Tongue (tissue), 2 donors: ENCODE results near the gene TMX4. TPM values are rescaled to one million over a fixed set of nuclear protein-coding genes. Genes with fewer than 3 reads are reported as not detected.
"Not testable (repeated sequence)": the region's sequence is repeated elsewhere in the genome, so short reads cannot be mapped to it uniquely, and the experiment has no call there.

Experiments used
- DNase-seq: peaks from one replicate; pipeline ENCODE4 v3.0.0-alpha.2; 2015
- total RNA-seq: library from RNA; depleted of rRNA; stranded (reverse); fragments of >200 nt; gene quantifications from one replicate; pipeline ENCODE4 v1.2.3, GENCODE V29; 2014

Gene TMX4
- total RNA-seq, 1 donor from 2014 or later = 46.7 TPM

DNA sequence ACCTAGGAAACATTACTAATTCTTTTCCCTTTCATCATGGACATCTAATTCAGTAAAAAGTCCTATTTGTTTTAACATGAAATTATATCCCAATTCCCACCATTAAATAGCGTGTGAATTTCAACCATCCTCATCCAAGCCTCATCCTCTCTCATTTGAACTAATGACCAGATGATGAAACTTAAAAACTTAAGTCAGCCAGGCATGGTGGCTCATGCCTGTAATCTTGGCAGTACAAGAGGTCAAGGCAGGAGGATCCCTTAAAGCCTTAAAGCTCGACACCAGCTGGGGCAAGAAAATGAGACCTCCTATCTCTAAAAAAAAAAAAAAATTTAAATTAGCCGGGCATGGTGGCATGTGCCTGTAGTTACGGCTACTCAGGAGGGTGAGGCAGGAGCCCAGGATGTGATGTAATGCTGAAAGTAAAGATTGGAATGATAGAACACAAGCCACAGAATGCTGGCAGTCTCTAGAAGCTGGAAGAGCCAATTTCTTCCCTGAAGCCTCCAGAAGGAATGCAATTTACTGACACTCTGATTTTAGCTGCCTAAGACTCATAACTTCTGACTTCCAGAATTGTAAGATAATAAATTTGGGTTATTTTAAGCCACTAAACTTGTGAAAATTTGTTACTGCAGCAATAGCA is 52.2 kb downstream of the TMX4 start:
- no peak for DNase-seq

DNA sequence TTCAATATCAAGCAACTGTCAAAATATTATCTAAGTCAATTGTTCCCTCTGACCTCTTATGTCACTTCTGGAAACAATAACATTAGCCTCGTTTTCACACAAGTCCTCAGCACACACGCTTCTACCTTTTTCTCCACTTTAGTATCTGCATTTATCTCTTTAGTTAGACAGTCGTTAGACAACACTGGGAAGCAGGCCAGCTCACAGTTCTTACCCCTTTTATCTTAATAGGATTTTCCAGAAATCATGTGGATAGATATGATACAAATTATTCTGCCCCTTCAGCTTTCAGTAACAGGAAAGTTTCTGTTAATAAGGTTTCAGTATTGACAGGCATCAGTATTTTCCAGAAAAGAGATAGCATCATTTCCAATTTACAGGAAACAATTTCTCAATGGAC is 53.4 kb downstream of the TMX4 start:
- no peak for DNase-seq

DNA sequence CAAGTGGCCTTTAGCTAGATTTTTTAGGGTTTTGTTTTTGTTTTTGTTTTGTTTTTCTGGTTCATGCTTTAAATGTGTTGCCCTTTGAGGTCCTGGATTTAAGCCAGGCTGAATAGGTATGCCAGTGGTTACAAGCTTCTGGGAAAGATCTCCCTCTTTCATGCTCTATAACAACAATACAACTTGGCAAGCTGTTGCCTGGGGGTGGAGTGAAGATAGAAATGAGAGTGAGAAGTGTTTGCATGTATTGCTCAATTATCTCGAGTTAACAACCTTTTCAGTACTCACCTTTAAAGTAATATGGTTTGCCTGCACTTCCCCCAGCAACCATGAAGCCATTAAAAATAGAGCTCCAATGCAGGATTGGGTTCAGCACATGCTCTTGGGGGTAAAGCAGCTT is 60.1 kb downstream of the TMX4 start:
- no peak for DNase-seq

DNA sequence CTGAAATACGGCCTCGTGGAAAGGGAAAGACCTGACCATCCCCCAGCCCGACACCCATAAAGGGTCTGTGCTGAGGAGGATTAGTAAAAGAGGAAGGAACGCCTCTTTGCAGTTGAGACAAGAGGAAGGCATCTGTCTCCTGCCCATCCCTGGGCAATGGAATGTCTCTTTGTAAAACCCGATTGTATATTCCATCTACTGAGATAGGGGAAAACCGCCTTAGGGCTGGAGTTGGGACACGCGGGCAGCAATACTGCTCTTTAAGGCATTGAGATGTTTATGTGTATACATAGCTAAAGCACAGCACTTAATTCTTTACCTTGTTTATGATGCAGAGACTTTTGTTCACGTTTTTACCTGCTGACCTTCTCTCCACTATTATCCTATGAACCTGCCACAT is 63.0 kb downstream of the TMX4 start:
- not testable (repeated sequence) for DNase-seq

DNA sequence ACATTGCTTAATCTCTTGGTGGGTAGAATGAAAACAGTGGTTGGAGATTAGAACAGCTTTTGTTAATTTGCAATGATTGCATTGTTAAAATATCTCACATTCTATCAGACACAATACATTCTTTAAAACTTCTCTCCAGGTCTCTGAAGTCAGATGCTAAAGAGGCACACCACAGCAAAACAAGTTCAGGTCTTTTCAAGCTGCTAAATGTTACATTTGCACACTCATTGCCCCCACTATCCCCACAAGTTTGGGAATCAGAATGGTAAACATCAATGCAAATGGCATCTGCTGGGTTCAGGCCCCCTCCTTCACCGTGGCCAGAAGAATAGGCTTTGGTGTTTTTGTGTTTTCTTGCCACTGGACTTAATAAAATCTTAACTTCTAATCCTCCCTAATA is 69.2 kb downstream of the TMX4 start:
- DNase-seq = no peak

DNA sequence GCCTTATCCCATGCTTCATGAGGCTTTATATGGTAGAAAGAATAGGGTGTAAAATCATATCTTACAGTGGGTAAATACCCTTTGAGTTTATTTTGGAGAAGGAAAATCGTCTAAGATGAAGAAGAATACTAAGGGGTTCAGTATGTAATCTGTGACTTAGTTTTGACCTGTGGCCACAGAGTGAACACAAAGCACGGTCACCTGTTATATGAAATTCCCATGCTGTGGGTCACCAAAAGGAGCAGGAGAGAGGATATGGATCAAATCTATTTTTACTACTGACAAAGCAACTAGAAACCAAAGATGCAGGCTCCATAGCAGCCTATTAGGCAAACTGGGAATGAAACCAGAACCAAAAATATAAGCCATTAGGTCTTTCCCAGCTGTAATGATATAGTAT is 75.7 kb downstream of the TMX4 start:
- DNase-seq = no peak

DNA sequence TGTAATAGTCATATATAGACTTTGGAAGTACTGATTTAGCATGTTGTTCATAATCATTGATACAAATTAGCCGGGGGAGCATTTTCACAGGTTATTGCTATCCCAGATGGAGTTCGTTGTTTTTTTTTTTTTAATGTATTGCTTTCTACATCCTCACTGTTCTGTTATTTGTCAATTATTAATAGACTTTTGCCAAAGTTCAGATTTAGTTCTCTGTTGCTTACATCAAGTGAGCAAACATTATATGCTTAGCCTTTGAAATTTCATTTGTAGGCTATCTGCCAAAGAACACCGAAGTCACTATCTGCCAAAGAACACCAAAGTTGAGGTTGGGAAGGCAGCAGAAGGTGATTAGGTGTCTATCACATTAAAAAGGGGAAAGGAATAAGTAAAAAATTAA is 79.2 kb downstream of the TMX4 start, which contains the start of gene HAO1:
TSS of gene HAO1 (minus strand) at position 118 of the 400 bp plus-strand sequence. CDS start at position 82, 36 bp downstream.
- DNase-seq = no peak

DNA sequence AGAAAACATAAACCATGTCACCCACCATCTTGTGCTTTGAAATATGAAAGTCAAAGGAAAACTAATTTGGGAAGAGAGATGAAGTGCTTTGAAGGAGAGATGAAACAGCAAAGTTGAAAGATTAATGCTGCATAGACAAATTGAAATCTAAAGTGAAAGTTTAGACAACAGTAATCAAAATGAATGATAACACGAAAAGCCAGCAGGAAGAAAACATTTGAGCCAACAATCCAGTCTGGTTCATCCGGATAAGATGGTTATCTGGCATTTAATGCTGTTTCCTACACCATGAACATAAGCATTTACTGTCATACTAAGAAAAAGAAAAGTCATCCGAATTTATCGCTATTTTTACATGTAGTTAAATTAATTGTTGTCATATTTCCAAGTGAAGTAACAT is 79.9 kb downstream of the TMX4 start:
- no peak for DNase-seq

DNA sequence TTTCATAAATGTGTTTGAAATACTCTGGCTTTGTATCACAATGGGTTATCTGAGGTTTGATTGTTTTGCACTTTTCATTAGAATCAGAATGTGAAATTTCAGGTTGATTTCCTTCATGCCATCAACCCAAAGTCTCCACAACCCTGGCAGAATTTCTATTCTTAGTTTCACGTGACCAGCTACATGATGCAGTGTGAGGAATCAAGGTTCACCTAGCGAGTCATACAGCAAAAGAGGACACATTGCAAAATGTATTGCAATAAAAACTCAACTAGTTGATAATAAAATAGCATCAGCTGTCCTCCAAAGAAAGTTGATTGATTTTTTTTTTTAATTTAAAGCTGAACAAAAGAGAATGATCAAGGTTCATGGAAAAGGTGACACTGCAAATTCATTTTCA is 81.5 kb downstream of the TMX4 start:
- DNase-seq = no peak

DNA sequence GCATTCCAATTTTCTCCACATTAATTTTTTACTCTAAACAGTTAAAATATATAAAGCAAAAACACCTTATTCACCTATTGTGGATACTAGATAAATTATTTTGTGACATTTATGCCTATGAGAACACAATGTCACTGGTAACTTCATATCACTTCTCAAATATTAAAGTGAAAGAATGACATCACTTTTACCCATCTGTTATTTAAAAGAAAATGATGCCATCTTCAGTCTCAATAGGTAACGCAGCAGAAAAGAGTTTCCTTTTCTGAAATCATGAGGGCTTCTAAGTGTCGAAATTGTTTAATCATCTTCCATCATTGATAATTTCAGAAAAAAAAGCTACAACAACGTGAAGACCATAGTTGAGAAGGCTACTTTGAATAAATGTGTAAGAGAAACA is 82.2 kb downstream of the TMX4 start:
- DNase-seq = no peak

DNA sequence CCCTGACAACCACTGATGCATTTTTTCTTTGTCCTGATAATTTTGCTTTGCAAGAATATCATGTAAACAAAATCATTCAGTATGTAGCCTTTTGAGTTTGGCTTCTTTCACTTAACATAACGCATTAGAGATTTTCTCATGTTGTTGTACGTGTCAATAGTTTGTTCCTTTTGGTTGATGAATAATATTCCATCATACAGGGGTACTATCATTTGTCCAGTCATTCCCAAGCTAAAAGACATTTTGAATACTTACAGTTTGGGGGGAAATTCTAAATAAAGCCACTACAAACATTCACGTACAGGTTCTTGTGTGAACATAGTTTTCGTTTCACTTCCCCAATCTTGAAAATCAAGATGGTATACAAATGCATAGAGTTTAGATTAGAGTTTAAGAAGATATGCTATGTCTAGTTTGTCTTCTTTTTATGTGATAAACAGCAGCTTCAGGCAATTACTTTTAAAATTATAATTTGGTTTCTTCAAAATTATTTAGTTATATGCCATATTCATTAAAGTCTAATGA is 84.5 kb downstream of the TMX4 start:
- DNase-seq = no peak

DNA sequence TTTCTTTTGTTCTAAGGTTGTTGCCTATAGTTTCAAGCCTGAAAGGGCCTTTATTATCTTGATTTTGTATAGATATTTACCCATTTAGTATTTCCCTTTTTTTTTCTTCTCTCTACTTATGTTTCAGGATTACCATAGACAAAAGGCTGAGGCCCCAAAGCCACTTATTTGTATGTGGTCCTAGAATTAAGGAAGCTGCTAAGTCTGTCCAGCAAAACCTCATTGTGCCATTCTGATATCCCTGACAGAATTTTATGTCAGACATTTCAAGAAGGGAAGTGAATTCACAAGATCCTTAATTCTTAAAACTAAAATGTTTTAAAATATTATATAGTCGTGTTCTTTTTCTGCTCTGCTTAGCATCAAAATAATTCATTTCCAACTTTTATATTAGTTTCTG is 86.2 kb downstream of the TMX4 start:
- DNase-seq = no peak

DNA sequence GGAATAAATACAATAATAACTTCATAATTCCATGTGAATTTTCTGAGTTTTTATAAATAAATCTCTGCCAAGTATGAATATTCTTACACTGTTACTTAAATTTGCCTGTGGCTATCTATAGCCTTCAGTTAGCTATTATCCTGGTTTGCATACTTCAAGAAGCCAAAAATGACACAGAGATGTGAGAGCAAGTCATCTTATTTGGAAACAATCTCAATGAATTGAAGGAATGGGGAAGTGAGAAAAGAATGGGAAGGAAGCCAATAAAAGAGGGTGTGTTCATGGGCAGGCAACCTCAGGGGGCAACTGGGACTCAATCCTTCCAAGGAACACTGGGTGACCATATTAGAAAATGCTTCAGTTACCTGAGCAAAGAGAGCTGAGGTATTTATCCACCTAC is 89.2 kb downstream of the TMX4 start:
- DNase-seq = no peak

Other genes starting within 250 kb of the TMX4 start
- not detected for gene HAO1, start 79.3 kb downstream of the TMX4 start, total RNA-seq
- 30.9 TPM for gene PLCB1, start 112.5 kb upstream of the TMX4 start, total RNA-seq